Endothelial cell of umbilical vein (primary cell): ENCODE measurements around the gene STPG3.

Source experiments
- POLR2AphosphoS5 ChIP-seq: IDR thresholded peaks from 2 replicates; pipeline ENCODE4 v1.6.1; 2012; ENCODE audit warnings: low read depth, mild to moderate bottlenecking, control low read depth, low read length, moderate library complexity; ENCODE audit not compliant: insufficient read depth
- TF ChIP-seq, protein P1 (sequence below), 2 donors: IDR thresholded peaks; 1 replicate in 1 of 2; 2 replicates in 1 of 2; pipeline ENCODE4 v1.5.1; 2011; ENCODE audit warnings: low read length in 2 of 2, mild to moderate bottlenecking in 2 of 2, moderate library complexity in 2 of 2, control low read depth in 1 of 2, inconsistent platforms in 1 of 2, low read depth in 1 of 2; ENCODE audit not compliant: insufficient read depth in 1 of 2; ENCODE audit errors: extremely low read depth in 1 of 2

DNA sequence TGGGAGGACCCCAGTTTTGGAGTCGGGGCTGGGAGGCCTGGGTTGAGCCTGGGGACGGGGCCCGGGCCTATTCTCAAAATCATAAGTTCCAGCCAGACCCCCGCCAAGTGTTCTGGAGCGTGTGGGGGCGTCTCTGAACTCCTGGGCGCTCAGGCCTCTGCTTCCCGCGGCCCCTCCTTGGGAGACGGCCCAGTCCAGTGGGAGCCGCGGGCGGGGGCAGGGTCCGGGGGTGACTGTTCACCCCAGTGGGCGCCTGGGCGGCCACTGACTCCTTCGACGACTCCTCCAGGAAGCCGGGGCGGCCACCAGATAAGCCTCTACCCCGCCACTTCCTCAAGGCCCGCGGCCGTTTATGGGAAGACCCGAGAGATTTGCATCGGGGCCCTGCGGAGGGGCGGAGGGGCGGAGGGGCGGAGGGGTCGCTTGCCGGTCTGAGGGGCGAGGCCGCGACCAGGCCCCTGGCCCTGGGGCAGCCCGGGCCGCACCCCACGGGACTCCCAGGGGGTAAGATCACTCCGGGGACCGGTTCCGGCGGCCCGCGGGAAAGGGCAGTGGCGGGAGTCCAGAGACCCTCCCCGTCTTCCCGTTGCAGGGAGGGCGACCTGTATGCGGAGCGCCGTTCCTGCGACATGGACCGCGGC lies 27.1 kb downstream of the STPG3 start:
- TF ChIP-seq, protein P1, sequence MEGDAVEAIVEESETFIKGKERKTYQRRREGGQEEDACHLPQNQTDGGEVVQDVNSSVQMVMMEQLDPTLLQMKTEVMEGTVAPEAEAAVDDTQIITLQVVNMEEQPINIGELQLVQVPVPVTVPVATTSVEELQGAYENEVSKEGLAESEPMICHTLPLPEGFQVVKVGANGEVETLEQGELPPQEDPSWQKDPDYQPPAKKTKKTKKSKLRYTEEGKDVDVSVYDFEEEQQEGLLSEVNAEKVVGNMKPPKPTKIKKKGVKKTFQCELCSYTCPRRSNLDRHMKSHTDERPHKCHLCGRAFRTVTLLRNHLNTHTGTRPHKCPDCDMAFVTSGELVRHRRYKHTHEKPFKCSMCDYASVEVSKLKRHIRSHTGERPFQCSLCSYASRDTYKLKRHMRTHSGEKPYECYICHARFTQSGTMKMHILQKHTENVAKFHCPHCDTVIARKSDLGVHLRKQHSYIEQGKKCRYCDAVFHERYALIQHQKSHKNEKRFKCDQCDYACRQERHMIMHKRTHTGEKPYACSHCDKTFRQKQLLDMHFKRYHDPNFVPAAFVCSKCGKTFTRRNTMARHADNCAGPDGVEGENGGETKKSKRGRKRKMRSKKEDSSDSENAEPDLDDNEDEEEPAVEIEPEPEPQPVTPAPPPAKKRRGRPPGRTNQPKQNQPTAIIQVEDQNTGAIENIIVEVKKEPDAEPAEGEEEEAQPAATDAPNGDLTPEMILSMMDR (IDR thresholded peaks at IDR 0.05; ENCODE audit: extremely low read depth in 1 of 2, insufficient read depth in 1 of 2, low read depth in 1 of 2, low read length in 2 of 2), result no peak
- no peak for TF ChIP-seq POLR2AphosphoS5
